Lower leg skin (tissue), 3 donors: ENCODE data around the gene CAV1.

ENCODE experiments used
- POLR2A ChIP-seq, 2 donors: fragments of 450-650 bp; IDR thresholded peaks; one replicate each; pipeline ENCODE4 v1.6.1; 2016 to 2017; ENCODE audit warnings: antibody characterized with exemption in 2 of 2, mild to moderate bottlenecking in 1 of 2, moderate library complexity in 1 of 2
- TF ChIP-seq, protein P1 (sequence below), 3 donors: fragments of 450-650 bp; IDR thresholded peaks; one replicate each; pipeline ENCODE4 v1.5.1; 2016; ENCODE audit warnings: antibody characterized with exemption in 3 of 3, mild to moderate bottlenecking in 3 of 3, moderate library complexity in 2 of 3

DNA sequence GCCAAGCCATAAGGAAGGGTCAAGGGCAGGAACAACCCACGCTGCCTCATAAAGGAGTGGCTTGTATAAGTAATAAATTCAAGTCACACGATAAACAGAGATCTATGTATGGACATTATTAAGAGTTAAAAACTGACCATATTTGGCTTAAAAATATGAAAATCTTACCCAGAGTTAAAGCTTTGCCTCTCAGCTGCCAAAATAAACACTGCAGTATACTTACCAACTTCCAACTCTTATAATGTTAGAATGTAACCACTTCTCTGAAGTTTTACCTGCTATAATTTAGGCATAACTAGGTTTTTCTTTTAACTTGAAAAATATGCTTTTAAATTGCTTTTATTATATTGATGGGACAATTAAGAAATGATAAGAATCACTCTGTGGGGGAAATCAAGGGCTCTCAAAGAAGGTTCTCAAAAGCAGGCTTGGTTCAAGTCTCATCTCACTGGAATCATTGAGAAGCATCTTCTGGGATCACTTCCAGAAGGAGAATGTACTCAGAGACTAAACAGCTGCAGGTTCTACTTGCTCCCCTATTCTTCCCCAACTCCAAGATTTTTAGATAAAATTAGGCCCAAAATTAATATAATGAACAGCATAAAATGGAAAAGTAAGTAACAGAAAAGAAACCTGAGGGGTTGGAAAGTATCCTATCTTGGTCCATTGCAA is 41.4 kb upstream of the CAV1 start:
- TF ChIP-seq, protein P1, sequence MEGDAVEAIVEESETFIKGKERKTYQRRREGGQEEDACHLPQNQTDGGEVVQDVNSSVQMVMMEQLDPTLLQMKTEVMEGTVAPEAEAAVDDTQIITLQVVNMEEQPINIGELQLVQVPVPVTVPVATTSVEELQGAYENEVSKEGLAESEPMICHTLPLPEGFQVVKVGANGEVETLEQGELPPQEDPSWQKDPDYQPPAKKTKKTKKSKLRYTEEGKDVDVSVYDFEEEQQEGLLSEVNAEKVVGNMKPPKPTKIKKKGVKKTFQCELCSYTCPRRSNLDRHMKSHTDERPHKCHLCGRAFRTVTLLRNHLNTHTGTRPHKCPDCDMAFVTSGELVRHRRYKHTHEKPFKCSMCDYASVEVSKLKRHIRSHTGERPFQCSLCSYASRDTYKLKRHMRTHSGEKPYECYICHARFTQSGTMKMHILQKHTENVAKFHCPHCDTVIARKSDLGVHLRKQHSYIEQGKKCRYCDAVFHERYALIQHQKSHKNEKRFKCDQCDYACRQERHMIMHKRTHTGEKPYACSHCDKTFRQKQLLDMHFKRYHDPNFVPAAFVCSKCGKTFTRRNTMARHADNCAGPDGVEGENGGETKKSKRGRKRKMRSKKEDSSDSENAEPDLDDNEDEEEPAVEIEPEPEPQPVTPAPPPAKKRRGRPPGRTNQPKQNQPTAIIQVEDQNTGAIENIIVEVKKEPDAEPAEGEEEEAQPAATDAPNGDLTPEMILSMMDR (IDR thresholded peaks at IDR 0.05) = no peak
- no peak for TF ChIP-seq POLR2A (IDR thresholded peaks at IDR 0.05)
